Ishikawa (cell line): Measurements from ENCODE around the gene ECE2.

Source experiments
- TAF1 ChIP-seq: IDR thresholded peaks from 2 replicates; pipeline ENCODE4 v1.6.1; 2012; ENCODE audit warnings: low read depth, mild to moderate bottlenecking
- TCF12 ChIP-seq: IDR thresholded peaks from 2 replicates; pipeline ENCODE4 v1.6.1; 2012; ENCODE audit warnings: low read depth
- TEAD4 ChIP-seq: IDR thresholded peaks from 2 replicates; pipeline ENCODE4 v1.6.1; 2012
- ZBTB7A ChIP-seq: IDR thresholded peaks from 2 replicates; pipeline ENCODE4 v1.6.1; 2012; ENCODE audit warnings: low read depth
- TF ChIP-seq, protein P1 (sequence below): IDR thresholded peaks from 2 replicates; pipeline ENCODE4 v1.6.1; 2012

DNA sequence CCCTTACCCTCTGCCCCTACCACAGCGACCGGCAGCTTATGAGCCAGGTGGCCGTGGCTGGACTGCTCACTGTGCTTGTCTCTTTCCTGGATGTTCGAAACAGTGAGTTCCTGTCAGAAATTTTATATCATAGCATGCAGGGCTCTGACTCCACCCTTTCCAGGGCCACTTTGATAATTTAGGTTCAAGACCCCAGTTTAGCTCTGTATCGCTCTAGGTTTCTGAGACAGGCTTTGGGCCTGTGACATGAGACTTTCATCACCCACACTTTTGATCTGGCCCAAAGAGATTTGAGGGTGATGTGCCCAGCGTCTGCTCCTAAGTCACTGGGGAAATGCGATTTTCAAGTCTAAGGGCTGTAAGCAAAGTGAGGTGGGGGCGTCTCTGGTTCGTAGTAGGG is 32.1 kb downstream of the ECE2 start:
- TF ChIP-seq, protein P1, sequence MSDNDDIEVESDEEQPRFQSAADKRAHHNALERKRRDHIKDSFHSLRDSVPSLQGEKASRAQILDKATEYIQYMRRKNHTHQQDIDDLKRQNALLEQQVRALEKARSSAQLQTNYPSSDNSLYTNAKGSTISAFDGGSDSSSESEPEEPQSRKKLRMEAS = no peak
- no peak for TF ChIP-seq TEAD4
- no peak for TF ChIP-seq TAF1
- TF ChIP-seq TCF12 = no peak
- TF ChIP-seq ZBTB7A = no peak
